ENCODE data around the gene PTPRE. TPM values are rescaled to one million over a fixed set of nuclear protein-coding genes. Genes with fewer than 3 reads are reported as not detected.

Gene PTPRE
- total RNA-seq, 1 experiment from 2014 or later = 12.3 TPM

DNA sequence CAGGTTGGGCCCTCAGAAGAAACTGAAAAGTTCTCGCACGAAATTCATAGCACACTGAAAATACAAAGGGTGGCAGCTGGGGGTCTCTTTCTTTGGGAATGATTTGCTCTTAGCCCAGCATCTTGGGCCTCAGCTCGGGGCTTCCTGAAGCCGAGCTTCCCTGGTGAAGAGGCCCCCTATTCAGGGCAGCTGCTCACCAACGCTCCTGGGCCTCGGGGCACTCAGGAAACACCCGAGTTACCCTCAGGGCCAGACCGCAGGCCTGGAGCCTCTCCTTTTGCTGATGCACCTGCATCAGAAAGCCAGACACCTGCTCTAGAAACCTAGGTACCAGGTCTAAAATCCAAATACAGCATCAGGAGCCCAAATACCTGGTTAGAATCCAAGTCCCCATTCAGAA, 85.5 kb downstream of the PTPRE start:
- Histone ChIP-seq H3K9ac (ENCODE audit: low read length) (no peak overlapping the region), H3K9me2 (ENCODE audit: insufficient read depth) (no peaks in the 10 kb centered on the region), H3K36me3 (ENCODE audit: control insufficient read depth in 1 of 2, insufficient read depth in 2 of 2, low read length in 2 of 2) (no peaks in the 10 kb centered on the region), H3K79me2 (ENCODE audit: insufficient read depth, low read length) (no peaks in the 10 kb centered on the region), H3K27me3 (ENCODE audit: insufficient read depth, low read length) (no peaks in the 10 kb centered on the region), H3K4me2 (ENCODE audit: low read length) (no peak overlapping the region), H3K4me3 (replicated peaks in 1 of 2; ENCODE audit: low read depth in 1 of 2, low read length in 2 of 2) (no peak overlapping the region), H2AFZ (ENCODE audit: low read depth, low read length, poor library complexity, severe bottlenecking) (no peak overlapping the region), H3K4me1 (ENCODE audit: control insufficient read depth in 1 of 2, insufficient read depth in 2 of 2, low read length in 2 of 2) (peaks cover 31 to 36% of the 10 kb centered on the region in 2 experiments), H3K27ac (ENCODE audit: low read depth, low read length) (peak overlapping the region; percentile 55; the same call in 1 of the 2 replicates), H3K9me3 (ENCODE audit: control insufficient read depth in 1 of 2, insufficient read depth in 1 of 2, low read depth in 1 of 2, low read length in 2 of 2) (no peaks in the 10 kb centered on the region), H4K20me1 (ENCODE audit: insufficient read depth) (no peaks in the 10 kb centered on the region)
- RAD21 ChIA-PET (ENCODE audit: low non-redundant PET in 1 of 2, low total read pairs in 2 of 2, uncharacterized antibody in 2 of 2, unreplicated experiment in 2 of 2) = no interaction called here
- ATAC-seq (no peak), DNase-seq (ENCODE audit: low read depth, low spot score) (no peak)
- intact Hi-C loops (cut with micrococcal nuclease) = no loop called here
- no TSS peak for BruUV-seq (replicated peaks)
- TF ChIP-seq, protein P1, sequence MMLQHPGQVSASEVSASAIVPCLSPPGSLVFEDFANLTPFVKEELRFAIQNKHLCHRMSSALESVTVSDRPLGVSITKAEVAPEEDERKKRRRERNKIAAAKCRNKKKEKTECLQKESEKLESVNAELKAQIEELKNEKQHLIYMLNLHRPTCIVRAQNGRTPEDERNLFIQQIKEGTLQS (IDR thresholded peaks at IDR 0.05) = no peak
- TF ChIP-seq JUND (IDR thresholded peaks at IDR 0.05) (no peak), ELF1 (IDR thresholded peaks at IDR 0.05; ENCODE audit: borderline replicate concordance, low read depth) (no peak), FOSL1 (IDR thresholded peaks at IDR 0.05; ENCODE audit: low read depth) (no peak), SRF (IDR thresholded peaks at IDR 0.05; ENCODE audit: low read depth) (no peak), SIN3A (IDR thresholded peaks at IDR 0.05; ENCODE audit: low read depth) (no peak), ZNF274 (IDR thresholded peaks at IDR 0.05; ENCODE audit: low read depth, low read length) (no peak), POLR2A (IDR thresholded peaks at IDR 0.05; ENCODE audit: borderline replicate concordance, extremely low read depth, insufficient read depth, insufficient read length) (no peak), CBX3 (IDR thresholded peaks at IDR 0.05; ENCODE audit: low read depth) (no peak), EZH2 (IDR thresholded peaks at IDR 0.05) (no peak), EZH2phosphoT487 (IDR thresholded peaks at IDR 0.05; ENCODE audit: borderline replicate concordance) (no peak), TCF7L2 (IDR thresholded peaks at IDR 0.05; ENCODE audit: borderline replicate concordance, extremely low read depth, insufficient read depth, insufficient read length) (no peak)
- TF ChIP-seq, protein P2, sequence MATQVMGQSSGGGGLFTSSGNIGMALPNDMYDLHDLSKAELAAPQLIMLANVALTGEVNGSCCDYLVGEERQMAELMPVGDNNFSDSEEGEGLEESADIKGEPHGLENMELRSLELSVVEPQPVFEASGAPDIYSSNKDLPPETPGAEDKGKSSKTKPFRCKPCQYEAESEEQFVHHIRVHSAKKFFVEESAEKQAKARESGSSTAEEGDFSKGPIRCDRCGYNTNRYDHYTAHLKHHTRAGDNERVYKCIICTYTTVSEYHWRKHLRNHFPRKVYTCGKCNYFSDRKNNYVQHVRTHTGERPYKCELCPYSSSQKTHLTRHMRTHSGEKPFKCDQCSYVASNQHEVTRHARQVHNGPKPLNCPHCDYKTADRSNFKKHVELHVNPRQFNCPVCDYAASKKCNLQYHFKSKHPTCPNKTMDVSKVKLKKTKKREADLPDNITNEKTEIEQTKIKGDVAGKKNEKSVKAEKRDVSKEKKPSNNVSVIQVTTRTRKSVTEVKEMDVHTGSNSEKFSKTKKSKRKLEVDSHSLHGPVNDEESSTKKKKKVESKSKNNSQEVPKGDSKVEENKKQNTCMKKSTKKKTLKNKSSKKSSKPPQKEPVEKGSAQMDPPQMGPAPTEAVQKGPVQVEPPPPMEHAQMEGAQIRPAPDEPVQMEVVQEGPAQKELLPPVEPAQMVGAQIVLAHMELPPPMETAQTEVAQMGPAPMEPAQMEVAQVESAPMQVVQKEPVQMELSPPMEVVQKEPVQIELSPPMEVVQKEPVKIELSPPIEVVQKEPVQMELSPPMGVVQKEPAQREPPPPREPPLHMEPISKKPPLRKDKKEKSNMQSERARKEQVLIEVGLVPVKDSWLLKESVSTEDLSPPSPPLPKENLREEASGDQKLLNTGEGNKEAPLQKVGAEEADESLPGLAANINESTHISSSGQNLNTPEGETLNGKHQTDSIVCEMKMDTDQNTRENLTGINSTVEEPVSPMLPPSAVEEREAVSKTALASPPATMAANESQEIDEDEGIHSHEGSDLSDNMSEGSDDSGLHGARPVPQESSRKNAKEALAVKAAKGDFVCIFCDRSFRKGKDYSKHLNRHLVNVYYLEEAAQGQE (IDR thresholded peaks at IDR 0.05; ENCODE audit: low read depth) = no peak
- POLR2A ChIA-PET = no interaction called here
- CTCF ChIA-PET = interaction anchor here (2.2 kb wide), 1 partner anchor 19 kb away, joined by 6 read pairs; no protein-coding TSS in a partner anchor

Data from HCT116 (cell line).